GM12874 (cell line): ENCODE measurements around the gene SLC25A30.

Experiments
- CTCF ChIP-seq: IDR thresholded peaks from 2 replicates; pipeline ENCODE4 v1.5.1; 2011; ENCODE audit warnings: low read depth, mild to moderate bottlenecking, control low read depth, low read length, moderate library complexity; ENCODE audit not compliant: insufficient read depth

The SLC25A30 gene

GRCh38 chr13:45451282-45451681, 33.1 kb upstream of the SLC25A30 start:
- no peak for TF ChIP-seq CTCF

GRCh38 chr13:45448965-45449559, 30.9 kb upstream of the SLC25A30 start:
- TF ChIP-seq CTCF: no peak

GRCh38 chr13:45447050-45447661, 29.0 kb upstream of the SLC25A30 start:
- TF ChIP-seq CTCF: no peak

- TF ChIP-seq CTCF: no peak
Observed at GRCh38 chr13:45446181-45446580, 28.0 kb upstream of the SLC25A30 start.

GRCh38 chr13:45445053-45445452, 26.9 kb upstream of the SLC25A30 start:
- TF ChIP-seq CTCF: no peak

- TF ChIP-seq CTCF: peak; percentile 29; the same call in 1 of the 2 replicates
Observed at GRCh38 chr13:45441633-45442032, 23.5 kb upstream of the SLC25A30 start.

GRCh38 chr13:45439781-45440462, 21.7 kb upstream of the SLC25A30 start:
- TF ChIP-seq CTCF: no peak
